SK-N-SH (cell line): ENCODE data around the gene IFNA16.

ENCODE experiments used
- CTCF ChIP-seq: fragments of 200-600 bp; sonication (generic); IDR thresholded peaks from 2 replicates; pipeline ENCODE4 v1.6.1; 2017; ENCODE audit warnings: antibody characterized with exemption, mild to moderate bottlenecking, moderate library complexity
- POLR2AphosphoS5 ChIP-seq: IDR thresholded peaks from 2 replicates; pipeline ENCODE4 v1.6.1; 2012; ENCODE audit warnings: low read depth, low read length
- RCOR1 ChIP-seq: fragments of 150-350 bp; IDR thresholded peaks from 2 replicates; pipeline ENCODE4 v1.6.1; 2017; ENCODE audit warnings: antibody characterized with exemption, low read length

- no peak for TF ChIP-seq RCOR1
- no peak for TF ChIP-seq POLR2AphosphoS5
- no peak for TF ChIP-seq CTCF
Observed at GRCh38 chr9:21174671-21175070, 42.4 kb downstream of the IFNA16 start.
